Right atrium auricular region (tissue), 2 donors: ENCODE data around the gene AGAP1. TPM values are rescaled to one million over a fixed set of nuclear protein-coding genes. Genes with fewer than 3 reads are reported as not detected.

ENCODE experiments used
- DNase-seq: peaks from one replicate; pipeline ENCODE4 v3.0.0-alpha.2; 2019; ENCODE audit warnings: low spot score
- H3K27ac ChIP-seq, 2 donors: fragments of 200-600 bp; sonication (generic); 1 replicate in 1 of 2; 2 replicates in 1 of 2; pipeline ENCODE4 v1.5.1; 2016 to 2019
- H3K27me3 ChIP-seq, 2 donors: fragments of 200-600 bp; sonication (generic); one replicate each; pipeline versions ENCODE4 v1.5.1 to v1.6.0; 2017 to 2019
- H3K36me3 ChIP-seq: fragments of 200-600 bp; sonication (generic); one replicate; pipeline ENCODE4 v1.5.1; 2016
- H3K4me1 ChIP-seq, 2 donors: fragments of 200-600 bp; sonication (generic); one replicate each; pipeline versions ENCODE4 v1.5.1 to v1.6.0; 2017 to 2019
- H3K4me3 ChIP-seq, 2 donors: fragments of 200-600 bp; sonication (generic); 1 replicate in 1 of 2; 2 replicates in 1 of 2; pipeline ENCODE4 v1.5.1; 2017 to 2019; ENCODE audit warnings: mild to moderate bottlenecking in 1 of 2, moderate library complexity in 1 of 2
- H3K9me3 ChIP-seq, 2 donors: fragments of 200-600 bp; sonication (generic); one replicate each; pipeline ENCODE4 v1.5.1; 2019
- CTCF ChIP-seq, 2 donors: fragments of 200-600 bp; sonication (generic); IDR thresholded peaks; one replicate each; pipeline ENCODE4 v1.5.1; 2019; ENCODE audit warnings: antibody characterized with exemption in 2 of 2
- total RNA-seq, 2 donors: library from RNA; depleted of rRNA; stranded (reverse); fragments of >200 nt; gene quantifications; one replicate each; pipeline ENCODE4 v1.1.0, GENCODE V29; 2016

The AGAP1 gene
- total RNA-seq, 2 donors from 2014 or later = 11.6 to 17.2 TPM

GRCh38 chr2:235719146-235719942, 225.5 kb downstream of the AGAP1 start:
- DNase-seq = no peak
- no peak overlapping the region for H3K4me3 ChIP-seq
- TF ChIP-seq CTCF (IDR thresholded peaks at IDR 0.05) = no peak
- no peaks in the 10 kb centered on the region for H3K9me3 ChIP-seq
- H3K4me1 ChIP-seq = peaks cover 0 to 10% of the 10 kb centered on the region in 2 donors
- H3K27me3 ChIP-seq = no peaks in the 10 kb centered on the region
- no peak overlapping the region for H3K27ac ChIP-seq
- no peaks in the 10 kb centered on the region for H3K36me3 ChIP-seq

- no peak overlapping the region for H3K27ac ChIP-seq
- DNase-seq = no peak
- H3K4me1 ChIP-seq = peaks cover 0 to 27% of the 10 kb centered on the region in 2 donors
- no peak overlapping the region for H3K4me3 ChIP-seq
- no peak for TF ChIP-seq CTCF (IDR thresholded peaks at IDR 0.05)
- no peaks in the 10 kb centered on the region for H3K36me3 ChIP-seq
- H3K9me3 ChIP-seq = no peaks in the 10 kb centered on the region
- no peaks in the 10 kb centered on the region for H3K27me3 ChIP-seq
These were observed 227.8 kb downstream of the AGAP1 start for GRCh38 chr2:235721625-235722024.

- Histone ChIP-seq H3K4me3 (no peak overlapping the region), H3K27me3 (no peaks in the 10 kb centered on the region), H3K4me1 (peaks cover 0 to 27% of the 10 kb centered on the region in 2 donors), H3K9me3 (no peaks in the 10 kb centered on the region), H3K27ac (no peak overlapping the region), H3K36me3 (no peaks in the 10 kb centered on the region)
- DNase-seq = no peak
- no peak for TF ChIP-seq CTCF (IDR thresholded peaks at IDR 0.05)
These were observed 229.0 kb downstream of the AGAP1 start for GRCh38 chr2:235722869-235723268.

GRCh38 chr2:235723371-235723770, 229.5 kb downstream of the AGAP1 start:
- Histone ChIP-seq H3K36me3 (no peaks in the 10 kb centered on the region), H3K27ac (peak overlapping the region in 1 of 2 donors; percentile 77)
- DNase-seq = no peak

GRCh38 chr2:235723811-235724465, 230.1 kb downstream of the AGAP1 start:
- Histone ChIP-seq H3K4me1 (peaks cover 0 to 37% of the 10 kb centered on the region in 2 donors), H3K27ac (peak overlapping the region; percentile 74 to 77), H3K9me3 (no peaks in the 10 kb centered on the region), H3K27me3 (no peaks in the 10 kb centered on the region), H3K36me3 (no peaks in the 10 kb centered on the region), H3K4me3 (no peak overlapping the region)
- DNase-seq = no peak
- TF ChIP-seq CTCF (IDR thresholded peaks at IDR 0.05) = no peak

More at GRCh38 chr2:235723371-235723770, 229.5 kb downstream of the AGAP1 start:
- Histone ChIP-seq H3K27me3 (no peaks in the 10 kb centered on the region), H3K9me3 (no peaks in the 10 kb centered on the region), H3K4me3 (no peak overlapping the region), H3K4me1 (peaks cover 0 to 31% of the 10 kb centered on the region in 2 donors)
- TF ChIP-seq CTCF (IDR thresholded peaks at IDR 0.05) = no peak
